ENCODE results near the gene ADGB.

DNA sequence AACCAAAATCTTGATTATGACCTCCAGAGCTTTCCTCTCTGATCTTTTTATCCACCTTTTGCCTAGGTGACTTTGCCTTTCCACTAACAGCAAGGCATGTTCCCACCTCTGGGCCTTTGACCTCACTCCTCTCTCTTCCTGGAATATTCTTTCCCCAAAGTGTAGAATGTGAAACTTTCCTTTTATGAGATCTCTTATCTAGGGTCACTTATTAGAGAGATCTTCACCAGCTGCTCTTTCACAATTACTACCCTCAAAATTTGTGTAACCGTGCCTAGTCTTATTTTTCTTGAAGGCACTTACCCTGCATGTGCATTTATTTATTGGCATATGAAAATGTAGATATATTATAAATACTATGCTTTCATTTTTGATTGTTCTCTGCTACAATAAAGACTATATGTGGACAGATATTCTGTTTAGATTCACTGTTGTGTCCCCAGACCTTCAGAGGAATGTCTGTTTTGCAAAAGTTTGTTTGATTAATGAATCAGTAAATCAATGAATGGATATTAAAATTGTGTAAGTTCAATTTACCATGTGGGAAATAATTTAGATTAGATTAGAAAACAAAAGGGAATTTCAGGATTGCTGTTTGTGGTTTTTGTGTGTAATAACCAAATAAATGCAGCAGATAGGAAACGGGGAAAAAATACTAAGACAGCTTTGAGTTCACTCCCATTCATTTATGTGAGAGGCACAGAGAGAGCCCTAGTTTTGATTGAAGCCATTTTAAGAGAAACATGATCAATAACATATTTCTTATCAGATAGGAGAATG lies 207.0 kb downstream of the ADGB start:
- TF ChIP-seq CTCF (IDR thresholded peaks at IDR 0.05; ENCODE audit: insufficient read depth, low read depth, low read length) (no peak), EZH2 (IDR thresholded peaks at IDR 0.05; ENCODE audit: insufficient read depth, low read length) (no peak)
